Panc1 (cell line): ENCODE results near the gene KMT2C. TPM values are rescaled to one million over a fixed set of nuclear protein-coding genes. Genes with fewer than 3 reads are reported as not detected.

Experiments
- ATAC-seq: fragments of 200-7000 bp; cut with Tn5 transposase; 2 replicates; pipeline ENCODE4 v1.9.1; 2020; ENCODE audit warnings: mild to moderate bottlenecking, moderate library complexity
- BruUV-seq: library from RNA; stranded (reverse); fragments of 400-500 nt; replicated peaks from 2 replicates; lab custom pipeline; 2021; lab: Mats Ljungman, UMichigan
- CTCF ChIA-PET: fragments of 300-600 bp; sonication (Branson Sonifier 250); formaldehyde crosslinking; loops from one replicate; lab custom pipeline; 2022; ENCODE audit warnings: antibody characterized with exemption; lab: Charles Lee
- POLR2A ChIA-PET: fragments of 300-600 bp; sonication (Branson Sonifier 250); formaldehyde crosslinking; loops from one replicate; lab custom pipeline; 2022; ENCODE audit warnings: antibody characterized with exemption; lab: Charles Lee
- DNase-seq: peaks from one replicate; pipeline ENCODE4 v3.0.0-alpha.2; 2010; ENCODE audit warnings: low read depth, low spot score
- H3K27ac ChIP-seq: 2 replicates; pipeline ENCODE4 v1.5.1; 2011; ENCODE audit warnings: mild to moderate bottlenecking, low read length, inconsistent platforms
- H3K27me3 ChIP-seq: fragments of 200-500 bp; sonication (Bioruptor generic); 2 replicates; pipeline ENCODE4 v1.6.0; 2014; ENCODE audit warnings: low read length, inconsistent platforms; ENCODE audit not compliant: control insufficient read depth, insufficient read depth
- H3K36me3 ChIP-seq: fragments of 200-500 bp; sonication (Bioruptor generic); 2 replicates; pipeline ENCODE4 v1.5.1; 2014; ENCODE audit warnings: inconsistent platforms, mild to moderate bottlenecking, low read length, moderate library complexity; ENCODE audit not compliant: control insufficient read depth, insufficient read depth
- H3K4me1 ChIP-seq: 2 replicates; pipeline ENCODE4 v1.5.1; 2011; ENCODE audit warnings: inconsistent platforms, mild to moderate bottlenecking, low read length, moderate library complexity; ENCODE audit not compliant: control insufficient read depth, insufficient read depth
- H3K4me3 ChIP-seq, 2 experiments: 2 replicates each; pipeline ENCODE4 v1.5.1; 2011 to 2012; ENCODE audit warnings: low read depth in 2 of 2, low read length in 2 of 2, mild to moderate bottlenecking in 2 of 2, inconsistent platforms in 1 of 2, moderate library complexity in 1 of 2
- H3K9me3 ChIP-seq: fragments of 200-500 bp; sonication (Bioruptor generic); 2 replicates; pipeline ENCODE4 v1.5.1; 2014; ENCODE audit warnings: low read depth, mild to moderate bottlenecking, inconsistent platforms, low read length, moderate library complexity; ENCODE audit not compliant: control insufficient read depth, insufficient read depth
- CTCF ChIP-seq: fragments of 450-650 bp; IDR thresholded peaks from 2 replicates; pipeline ENCODE4 v1.5.1; 2017; ENCODE audit warnings: mild to moderate bottlenecking
- POLR2AphosphoS5 ChIP-seq: IDR thresholded peaks from 2 replicates; pipeline ENCODE4 v1.6.1; 2012; ENCODE audit warnings: mild to moderate bottlenecking, low read depth, low read length, moderate library complexity
- REST ChIP-seq, 2 experiments: IDR thresholded peaks; 2 replicates each; pipeline ENCODE4 v1.6.1; 2011 to 2012; ENCODE audit warnings: low read depth in 2 of 2, control low read depth in 1 of 2, low read length in 1 of 2, mild to moderate bottlenecking in 1 of 2, moderate library complexity in 1 of 2; ENCODE audit not compliant: insufficient read depth in 1 of 2
- SIN3A ChIP-seq: IDR thresholded peaks from 2 replicates; pipeline ENCODE4 v1.6.1; 2012; ENCODE audit warnings: low read depth, mild to moderate bottlenecking, low read length, moderate library complexity, borderline replicate concordance; ENCODE audit not compliant: insufficient read depth
- TCF7L2 ChIP-seq: IDR thresholded peaks from 2 replicates; pipeline ENCODE4 v1.6.1; 2011; ENCODE audit warnings: mild to moderate bottlenecking, low read depth, low read length, inconsistent platforms
- in situ Hi-C: cut with HindIII; loops from 2 replicates; pipeline ENCODE4 v1.10.0; 2016; ENCODE audit warnings: low sequenced_read_pairs, low pct_unique_long_range_greater_than_20kb
- intact Hi-C: fragments of 100-400 bp; cut with micrococcal nuclease; formaldehyde crosslinking; loops from one replicate; pipeline ENCODE4 v1.10.0; 2022; ENCODE audit not compliant: unreplicated experiment
- total RNA-seq: library from RNA; stranded (reverse); gene quantifications from one replicate; pipeline ENCODE4 v1.2.1, GENCODE V29; 2021; ENCODE audit not compliant: unreplicated experiment

The KMT2C gene
- total RNA-seq, 1 experiment from 2014 or later: 42.5 TPM

GRCh38 chr7:152467225-152467624 is 31.4 kb upstream of the KMT2C start:
- in situ Hi-C loops: no loop called here
- Histone ChIP-seq H3K27ac (no peak overlapping the region), H3K36me3 (no peaks in the 10 kb centered on the region; the same call in 1 of the 2 replicates), H3K9me3 (no peaks in the 10 kb centered on the region), H3K4me3 (no peak overlapping the region), H3K4me1 (no peaks in the 10 kb centered on the region), H3K27me3 (no peaks in the 10 kb centered on the region)
- intact Hi-C loops: no loop called here
- POLR2A ChIA-PET: no interaction called here
- TF ChIP-seq POLR2AphosphoS5: no peak
- TF ChIP-seq SIN3A: no peak
- no peak for TF ChIP-seq CTCF
- no peak for TF ChIP-seq REST (IDR thresholded peaks at IDR 0.05; ENCODE audit: insufficient read depth in 1 of 2, low read depth in 2 of 2, low read length in 1 of 2)
- TF ChIP-seq TCF7L2: no peak
- ATAC-seq (no peak), DNase-seq (no peak)
- no TSS peak for BruUV-seq
- CTCF ChIA-PET: no interaction called here

- TF ChIP-seq REST (IDR thresholded peaks at IDR 0.05; ENCODE audit: insufficient read depth in 1 of 2, low read depth in 2 of 2, low read length in 1 of 2) (no peak), POLR2AphosphoS5 (no peak), SIN3A (no peak), CTCF (no peak), TCF7L2 (no peak)
- Histone ChIP-seq H3K36me3 (no peaks in the 10 kb centered on the region; the same call in 1 of the 2 replicates), H3K27ac (peak overlapping the region; percentile 93), H3K27me3 (no peaks in the 10 kb centered on the region), H3K4me1 (peaks cover 3% of the 10 kb centered on the region; the same call in 1 of the 2 replicates), H3K4me3 (peak overlapping the region; percentile 90 to 95), H3K9me3 (no peaks in the 10 kb centered on the region)
- ChIA-PET CTCF (no interaction called here), POLR2A (no interaction called here)
- intact Hi-C loops (no loop called here), in situ Hi-C loops (no loop called here)
- no TSS peak for BruUV-seq
- no peak for ATAC-seq
- DNase-seq: no peak
Observed at GRCh38 chr7:152465119-152465387, 29.2 kb upstream of the KMT2C start.
